HUES64 (cell line): ENCODE results near the gene SYT3.

Experiments
- H3K27ac ChIP-seq: 2 replicates; pipeline ENCODE4 v1.7.0; 2013; ENCODE audit warnings: low read depth, low read length, inconsistent platforms
- H3K27me3 ChIP-seq: 2 replicates; pipeline ENCODE4 v1.6.1; 2013; ENCODE audit warnings: mild to moderate bottlenecking, low read length; ENCODE audit not compliant: insufficient read depth
- H3K36me3 ChIP-seq: 2 replicates; pipeline ENCODE4 v1.6.1; 2013; ENCODE audit warnings: mild to moderate bottlenecking, low read length; ENCODE audit not compliant: insufficient read depth
- H3K4me1 ChIP-seq: 2 replicates; pipeline ENCODE4 v1.6.1; 2013; ENCODE audit warnings: mild to moderate bottlenecking, low read length, moderate library complexity; ENCODE audit not compliant: insufficient read depth
- H3K4me3 ChIP-seq: 2 replicates; pipeline ENCODE4 v1.5.1; 2013; ENCODE audit warnings: mild to moderate bottlenecking, low read length, moderate library complexity
- H3K9ac ChIP-seq: 2 replicates; pipeline ENCODE4 v1.6.1; 2013; ENCODE audit warnings: mild to moderate bottlenecking, low read depth, low read length
- H3K9me3 ChIP-seq: 2 replicates; pipeline ENCODE4 v1.6.1; 2013; ENCODE audit warnings: low read depth, low read length; ENCODE audit not compliant: insufficient read depth
- WGBS: fragments of 150-250, 120-280 bp; methylation state at CpG from one replicate; pipeline ENCODE4 v1.1.7; 2013; ENCODE audit warnings: missing lambda C conversion rate; 5-methylcytosine and 5-hydroxymethylcytosine counted together

The SYT3 gene

GRCh38 chr19:50661023-50661422 is 21.3 kb upstream of the SYT3 start:
- Histone ChIP-seq H3K36me3 (no peaks in the 10 kb centered on the region), H3K9me3 (peaks cover 30% of the 10 kb centered on the region), H3K27ac (no peak overlapping the region), H3K4me3 (no peak overlapping the region), H3K4me1 (no peaks in the 10 kb centered on the region), H3K9ac (no peak overlapping the region), H3K27me3 (no peaks in the 10 kb centered on the region)
- WGBS: 91% methylated on average over 10 of the region's 10 CpGs

- Histone ChIP-seq H3K9me3 (peaks cover 37% of the 10 kb centered on the region), H3K36me3 (no peaks in the 10 kb centered on the region), H3K4me3 (peak overlapping the region; percentile 44), H3K27ac (no peak overlapping the region), H3K9ac (no peak overlapping the region), H3K4me1 (no peaks in the 10 kb centered on the region), H3K27me3 (no peaks in the 10 kb centered on the region)
- 29% methylated on average over 5 of the region's 6 CpGs for WGBS
Observed at GRCh38 chr19:50660088-50660366, 20.3 kb upstream of the SYT3 start.

GRCh38 chr19:50659318-50660087 is 19.8 kb upstream of the SYT3 start:
- Histone ChIP-seq H3K4me3 (peak overlapping the region; percentile 82), H3K9me3 (peaks cover 39% of the 10 kb centered on the region), H3K9ac (no peak overlapping the region), H3K36me3 (no peaks in the 10 kb centered on the region), H3K27me3 (no peaks in the 10 kb centered on the region), H3K27ac (peak overlapping the region; percentile 25; the same call in 1 of the 2 replicates), H3K4me1 (no peaks in the 10 kb centered on the region)
- WGBS: 50% methylated on average over 12 of the region's 37 CpGs

GRCh38 chr19:50658441-50659317 is 19.0 kb upstream of the SYT3 start:
- 52% methylated on average over 67 of the region's 67 CpGs for WGBS
- H3K4me3 ChIP-seq: peak overlapping the region; percentile 82
- H3K9ac ChIP-seq: peak overlapping the region; percentile 69
- peaks cover 36% of the 10 kb centered on the region for H3K9me3 ChIP-seq
- no peaks in the 10 kb centered on the region for H3K4me1 ChIP-seq
- H3K36me3 ChIP-seq: no peaks in the 10 kb centered on the region
- H3K27me3 ChIP-seq: no peaks in the 10 kb centered on the region
- peak overlapping the region; percentile 74; the same call in 1 of the 2 replicates for H3K27ac ChIP-seq

- Histone ChIP-seq H3K9ac (peak overlapping the region; percentile 77), H3K27me3 (no peaks in the 10 kb centered on the region), H3K9me3 (peaks cover 30% of the 10 kb centered on the region), H3K27ac (peak overlapping the region; percentile 81; the same call in 1 of the 2 replicates), H3K36me3 (no peaks in the 10 kb centered on the region), H3K4me1 (no peaks in the 10 kb centered on the region), H3K4me3 (peak overlapping the region; percentile 82)
- WGBS: 46% methylated on average over 38 of the region's 38 CpGs
Observed at GRCh38 chr19:50657712-50658440, 18.2 kb upstream of the SYT3 start.

GRCh38 chr19:50657222-50657669 is 17.6 kb upstream of the SYT3 start:
- 62% methylated on average over 6 of the region's 6 CpGs for WGBS

GRCh38 chr19:50654882-50655281 is 15.2 kb upstream of the SYT3 start:
- Histone ChIP-seq H3K4me1 (no peaks in the 10 kb centered on the region), H3K36me3 (no peaks in the 10 kb centered on the region), H3K9ac (no peak overlapping the region), H3K9me3 (peaks cover 43% of the 10 kb centered on the region), H3K27ac (no peak overlapping the region), H3K4me3 (no peak overlapping the region), H3K27me3 (no peaks in the 10 kb centered on the region)

More at GRCh38 chr19:50657222-50657669, 17.6 kb upstream of the SYT3 start:
- no peaks in the 10 kb centered on the region for H3K27me3 ChIP-seq
- no peaks in the 10 kb centered on the region for H3K4me1 ChIP-seq
- no peak overlapping the region; the same call in 1 of the 2 replicates for H3K27ac ChIP-seq
- peaks cover 36% of the 10 kb centered on the region for H3K9me3 ChIP-seq
- H3K9ac ChIP-seq: peak overlapping the region; percentile 77; the same call in 1 of the 2 replicates
- peak overlapping the region; percentile 78 for H3K4me3 ChIP-seq
- H3K36me3 ChIP-seq: no peaks in the 10 kb centered on the region

- WGBS: 88% methylated on average over 5 of the region's 6 CpGs
- Histone ChIP-seq H3K27me3 (no peaks in the 10 kb centered on the region), H3K9me3 (peaks cover 49% of the 10 kb centered on the region), H3K4me1 (no peaks in the 10 kb centered on the region), H3K9ac (no peak overlapping the region), H3K36me3 (no peaks in the 10 kb centered on the region), H3K4me3 (no peak overlapping the region), H3K27ac (no peak overlapping the region)
Observed at GRCh38 chr19:50652722-50653121, 13.0 kb upstream of the SYT3 start.

- Histone ChIP-seq H3K36me3 (no peaks in the 10 kb centered on the region), H3K4me1 (no peaks in the 10 kb centered on the region), H3K27ac (no peak overlapping the region), H3K9me3 (peaks cover 40% of the 10 kb centered on the region), H3K27me3 (no peaks in the 10 kb centered on the region), H3K4me3 (no peak overlapping the region), H3K9ac (no peak overlapping the region)
- WGBS: 81% methylated on average over 2 of the region's 2 CpGs
Observed at GRCh38 chr19:50651174-50651573, 11.5 kb upstream of the SYT3 start.

GRCh38 chr19:50649433-50650391 is 10.0 kb upstream of the SYT3 start, which contains the start of gene C19orf81:
TSS of gene C19orf81 (plus strand) at chr19:50649445. CDS start at chr19:50649445, 0 bp downstream.
- peaks cover 41% of the 10 kb centered on the region for H3K9me3 ChIP-seq
- H3K36me3 ChIP-seq: no peaks in the 10 kb centered on the region
- H3K27me3 ChIP-seq: peaks cover 5% of the 10 kb centered on the region
- H3K9ac ChIP-seq: no peak within 1 kb of the TSS
- 55% methylated on average over 7 of the region's 7 CpGs for WGBS
- H3K4me3 ChIP-seq: peak within 1 kb of the TSS; percentile 37
- H3K27ac ChIP-seq: no peak within 1 kb of the TSS
- no peaks in the 10 kb centered on the region for H3K4me1 ChIP-seq
